Panc1 (cell line): ENCODE data around the gene NUBP1. TPM values are rescaled to one million over a fixed set of nuclear protein-coding genes. Genes with fewer than 3 reads are reported as not detected.
"Not testable (repeated sequence)": the region's sequence is repeated elsewhere in the genome, so short reads cannot be mapped to it uniquely, and the experiment has no call there.

ENCODE experiments used
- ATAC-seq: fragments of 200-7000 bp; cut with Tn5 transposase; 2 replicates; pipeline ENCODE4 v1.9.1; 2020; ENCODE audit warnings: mild to moderate bottlenecking, moderate library complexity
- BruUV-seq: library from RNA; stranded (reverse); fragments of 400-500 nt; replicated peaks from 2 replicates; lab custom pipeline; 2021; lab: Mats Ljungman, UMichigan
- CTCF ChIA-PET: fragments of 300-600 bp; sonication (Branson Sonifier 250); formaldehyde crosslinking; loops from one replicate; lab custom pipeline; 2022; ENCODE audit warnings: antibody characterized with exemption; lab: Charles Lee
- POLR2A ChIA-PET: fragments of 300-600 bp; sonication (Branson Sonifier 250); formaldehyde crosslinking; loops from one replicate; lab custom pipeline; 2022; ENCODE audit warnings: antibody characterized with exemption; lab: Charles Lee
- DNase-seq: peaks from one replicate; pipeline ENCODE4 v3.0.0-alpha.2; 2010; ENCODE audit warnings: low read depth, low spot score
- H3K27ac ChIP-seq: 2 replicates; pipeline ENCODE4 v1.5.1; 2011; ENCODE audit warnings: mild to moderate bottlenecking, low read length, inconsistent platforms
- H3K27me3 ChIP-seq: fragments of 200-500 bp; sonication (Bioruptor generic); 2 replicates; pipeline ENCODE4 v1.6.0; 2014; ENCODE audit warnings: low read length, inconsistent platforms; ENCODE audit not compliant: control insufficient read depth, insufficient read depth
- H3K36me3 ChIP-seq: fragments of 200-500 bp; sonication (Bioruptor generic); 2 replicates; pipeline ENCODE4 v1.5.1; 2014; ENCODE audit warnings: inconsistent platforms, mild to moderate bottlenecking, low read length, moderate library complexity; ENCODE audit not compliant: control insufficient read depth, insufficient read depth
- H3K4me1 ChIP-seq: 2 replicates; pipeline ENCODE4 v1.5.1; 2011; ENCODE audit warnings: inconsistent platforms, mild to moderate bottlenecking, low read length, moderate library complexity; ENCODE audit not compliant: control insufficient read depth, insufficient read depth
- H3K4me3 ChIP-seq, 2 experiments: 2 replicates each; pipeline ENCODE4 v1.5.1; 2011 to 2012; ENCODE audit warnings: low read depth in 2 of 2, low read length in 2 of 2, mild to moderate bottlenecking in 2 of 2, inconsistent platforms in 1 of 2, moderate library complexity in 1 of 2
- H3K9me3 ChIP-seq: fragments of 200-500 bp; sonication (Bioruptor generic); 2 replicates; pipeline ENCODE4 v1.5.1; 2014; ENCODE audit warnings: low read depth, mild to moderate bottlenecking, inconsistent platforms, low read length, moderate library complexity; ENCODE audit not compliant: control insufficient read depth, insufficient read depth
- POLR2AphosphoS5 ChIP-seq: IDR thresholded peaks from 2 replicates; pipeline ENCODE4 v1.6.1; 2012; ENCODE audit warnings: mild to moderate bottlenecking, low read depth, low read length, moderate library complexity
- SIN3A ChIP-seq: IDR thresholded peaks from 2 replicates; pipeline ENCODE4 v1.6.1; 2012; ENCODE audit warnings: low read depth, mild to moderate bottlenecking, low read length, moderate library complexity, borderline replicate concordance; ENCODE audit not compliant: insufficient read depth
- TCF7L2 ChIP-seq: IDR thresholded peaks from 2 replicates; pipeline ENCODE4 v1.6.1; 2011; ENCODE audit warnings: mild to moderate bottlenecking, low read depth, low read length, inconsistent platforms
- in situ Hi-C: cut with HindIII; loops from 2 replicates; pipeline ENCODE4 v1.10.0; 2016; ENCODE audit warnings: low sequenced_read_pairs, low pct_unique_long_range_greater_than_20kb
- intact Hi-C: fragments of 100-400 bp; cut with micrococcal nuclease; formaldehyde crosslinking; loops from one replicate; pipeline ENCODE4 v1.10.0; 2022; ENCODE audit not compliant: unreplicated experiment
- total RNA-seq: library from RNA; stranded (reverse); gene quantifications from one replicate; pipeline ENCODE4 v1.2.1, GENCODE V29; 2021; ENCODE audit not compliant: unreplicated experiment
- TF ChIP-seq, protein P1 (sequence below): fragments of 450-650 bp; IDR thresholded peaks from 2 replicates; pipeline ENCODE4 v1.5.1; 2017; ENCODE audit warnings: mild to moderate bottlenecking
- TF ChIP-seq, protein P2 (sequence below), 2 experiments: IDR thresholded peaks; 2 replicates each; pipeline ENCODE4 v1.6.1; 2011 to 2012; ENCODE audit warnings: low read depth in 2 of 2, control low read depth in 1 of 2, low read length in 1 of 2, mild to moderate bottlenecking in 1 of 2, moderate library complexity in 1 of 2; ENCODE audit not compliant: insufficient read depth in 1 of 2

NUBP1 gene
- total RNA-seq, 1 experiment from 2014 or later = 27.5 TPM

DNA sequence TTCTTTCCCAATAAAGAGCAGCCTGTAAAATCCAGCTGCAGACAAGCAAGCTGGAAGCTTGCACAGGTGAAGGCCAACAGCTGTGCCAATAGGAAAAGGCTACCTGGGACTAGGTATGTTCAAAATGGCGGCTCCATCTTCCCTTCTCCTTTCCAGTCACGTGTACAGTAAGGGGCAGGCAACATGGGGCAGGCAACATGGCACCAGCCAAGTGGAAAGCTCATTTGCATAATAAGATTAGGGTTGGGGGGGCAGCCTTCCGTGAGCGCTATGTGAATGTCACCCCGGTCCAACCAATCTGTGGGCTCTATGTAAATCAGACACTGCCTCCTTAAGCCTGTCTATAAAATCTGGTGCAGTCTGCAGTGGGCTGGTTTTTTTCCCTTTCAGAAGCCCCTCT lies 43.7 kb downstream of the NUBP1 start:
- no TSS peak for BruUV-seq
- ChIA-PET CTCF (no interaction called here), POLR2A (no interaction called here)

DNA sequence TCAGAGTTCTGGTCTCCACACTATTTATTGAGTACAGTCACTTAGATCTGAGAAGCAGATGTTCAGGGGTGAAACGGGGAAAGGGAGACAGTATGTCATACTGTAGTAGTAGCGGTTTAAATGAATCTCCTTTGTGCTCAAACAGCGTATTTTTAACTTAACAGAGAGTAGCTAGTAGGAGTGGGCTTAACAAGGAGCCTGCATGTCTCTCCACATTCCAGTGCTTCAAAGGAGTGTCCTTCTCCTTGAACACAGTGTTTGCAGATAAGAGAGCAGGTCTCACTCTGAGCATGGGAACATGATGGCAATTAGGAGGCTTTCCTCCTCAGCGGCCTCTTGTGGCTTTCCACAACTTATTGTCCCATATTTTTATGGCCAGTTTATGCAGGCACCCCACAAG lies 45.0 kb downstream of the NUBP1 start:
- H3K27ac ChIP-seq, H3K4me3 ChIP-seq, intact Hi-C loops, H3K27me3 ChIP-seq, in situ Hi-C loops, DNase-seq, H3K9me3 ChIP-seq, H3K36me3 ChIP-seq, H3K4me1 ChIP-seq, POLR2A ChIA-PET, BruUV-seq, ATAC-seq: not testable (repeated sequence)
- CTCF ChIA-PET = interaction anchor here (0.6 kb wide), 1 partner anchor 864 kb away, joined by 4 read pairs; no protein-coding TSS in a partner anchor

More for the DNA sequence above, 43.7 kb downstream of the NUBP1 start:
- Histone ChIP-seq H3K9me3 (no peaks in the 10 kb centered on the region), H3K4me1 (no peaks in the 10 kb centered on the region), H3K36me3 (no peaks in the 10 kb centered on the region), H3K4me3 (no peak overlapping the region), H3K27ac (no peak overlapping the region), H3K27me3 (peaks cover 2% of the 10 kb centered on the region)
- no peak for TF ChIP-seq POLR2AphosphoS5
- TF ChIP-seq, protein P1, sequence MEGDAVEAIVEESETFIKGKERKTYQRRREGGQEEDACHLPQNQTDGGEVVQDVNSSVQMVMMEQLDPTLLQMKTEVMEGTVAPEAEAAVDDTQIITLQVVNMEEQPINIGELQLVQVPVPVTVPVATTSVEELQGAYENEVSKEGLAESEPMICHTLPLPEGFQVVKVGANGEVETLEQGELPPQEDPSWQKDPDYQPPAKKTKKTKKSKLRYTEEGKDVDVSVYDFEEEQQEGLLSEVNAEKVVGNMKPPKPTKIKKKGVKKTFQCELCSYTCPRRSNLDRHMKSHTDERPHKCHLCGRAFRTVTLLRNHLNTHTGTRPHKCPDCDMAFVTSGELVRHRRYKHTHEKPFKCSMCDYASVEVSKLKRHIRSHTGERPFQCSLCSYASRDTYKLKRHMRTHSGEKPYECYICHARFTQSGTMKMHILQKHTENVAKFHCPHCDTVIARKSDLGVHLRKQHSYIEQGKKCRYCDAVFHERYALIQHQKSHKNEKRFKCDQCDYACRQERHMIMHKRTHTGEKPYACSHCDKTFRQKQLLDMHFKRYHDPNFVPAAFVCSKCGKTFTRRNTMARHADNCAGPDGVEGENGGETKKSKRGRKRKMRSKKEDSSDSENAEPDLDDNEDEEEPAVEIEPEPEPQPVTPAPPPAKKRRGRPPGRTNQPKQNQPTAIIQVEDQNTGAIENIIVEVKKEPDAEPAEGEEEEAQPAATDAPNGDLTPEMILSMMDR = no peak
- TF ChIP-seq TCF7L2 = no peak
- no peak for TF ChIP-seq SIN3A
- TF ChIP-seq, protein P2, sequence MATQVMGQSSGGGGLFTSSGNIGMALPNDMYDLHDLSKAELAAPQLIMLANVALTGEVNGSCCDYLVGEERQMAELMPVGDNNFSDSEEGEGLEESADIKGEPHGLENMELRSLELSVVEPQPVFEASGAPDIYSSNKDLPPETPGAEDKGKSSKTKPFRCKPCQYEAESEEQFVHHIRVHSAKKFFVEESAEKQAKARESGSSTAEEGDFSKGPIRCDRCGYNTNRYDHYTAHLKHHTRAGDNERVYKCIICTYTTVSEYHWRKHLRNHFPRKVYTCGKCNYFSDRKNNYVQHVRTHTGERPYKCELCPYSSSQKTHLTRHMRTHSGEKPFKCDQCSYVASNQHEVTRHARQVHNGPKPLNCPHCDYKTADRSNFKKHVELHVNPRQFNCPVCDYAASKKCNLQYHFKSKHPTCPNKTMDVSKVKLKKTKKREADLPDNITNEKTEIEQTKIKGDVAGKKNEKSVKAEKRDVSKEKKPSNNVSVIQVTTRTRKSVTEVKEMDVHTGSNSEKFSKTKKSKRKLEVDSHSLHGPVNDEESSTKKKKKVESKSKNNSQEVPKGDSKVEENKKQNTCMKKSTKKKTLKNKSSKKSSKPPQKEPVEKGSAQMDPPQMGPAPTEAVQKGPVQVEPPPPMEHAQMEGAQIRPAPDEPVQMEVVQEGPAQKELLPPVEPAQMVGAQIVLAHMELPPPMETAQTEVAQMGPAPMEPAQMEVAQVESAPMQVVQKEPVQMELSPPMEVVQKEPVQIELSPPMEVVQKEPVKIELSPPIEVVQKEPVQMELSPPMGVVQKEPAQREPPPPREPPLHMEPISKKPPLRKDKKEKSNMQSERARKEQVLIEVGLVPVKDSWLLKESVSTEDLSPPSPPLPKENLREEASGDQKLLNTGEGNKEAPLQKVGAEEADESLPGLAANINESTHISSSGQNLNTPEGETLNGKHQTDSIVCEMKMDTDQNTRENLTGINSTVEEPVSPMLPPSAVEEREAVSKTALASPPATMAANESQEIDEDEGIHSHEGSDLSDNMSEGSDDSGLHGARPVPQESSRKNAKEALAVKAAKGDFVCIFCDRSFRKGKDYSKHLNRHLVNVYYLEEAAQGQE (IDR thresholded peaks at IDR 0.05; ENCODE audit: insufficient read depth in 1 of 2, low read depth in 2 of 2, low read length in 1 of 2) = no peak
- ATAC-seq = no peak
- in situ Hi-C loops = no loop called here
- intact Hi-C loops = no loop called here
- no peak for DNase-seq

DNA sequence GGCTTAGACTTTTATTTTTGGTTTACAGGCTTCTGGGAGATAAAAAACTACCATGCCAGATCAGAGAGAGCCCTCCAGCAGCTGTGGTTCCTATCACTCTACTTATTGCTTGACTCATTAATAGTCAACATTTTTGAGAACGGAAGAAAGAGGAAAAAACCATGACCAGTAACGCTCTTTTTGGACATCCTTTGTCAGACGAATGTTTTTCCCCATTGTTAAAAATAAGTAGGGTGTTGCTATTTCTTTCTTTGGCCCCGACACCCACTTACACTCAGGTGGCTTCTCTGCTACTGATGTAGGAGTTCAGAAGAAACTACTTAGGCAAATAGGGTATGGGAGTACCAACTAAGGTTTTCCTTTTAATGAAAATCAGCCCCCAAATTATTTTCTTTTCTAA lies 47.4 kb downstream of the NUBP1 start:
- POLR2A ChIA-PET = no interaction called here
- TF ChIP-seq TCF7L2 (no peak), SIN3A (no peak), POLR2AphosphoS5 (no peak)
- TF ChIP-seq, protein P2 (IDR thresholded peaks at IDR 0.05; ENCODE audit: insufficient read depth in 1 of 2, low read depth in 2 of 2, low read length in 1 of 2) = no peak
- TF ChIP-seq, protein P1 = no peak
- ATAC-seq (no peak), DNase-seq (no peak)
- in situ Hi-C loops (no loop called here), intact Hi-C loops (no loop called here)
- no peaks in the 10 kb centered on the region for H3K36me3 ChIP-seq
- H3K27ac ChIP-seq = no peak overlapping the region
- no peaks in the 10 kb centered on the region for H3K9me3 ChIP-seq
- no peaks in the 10 kb centered on the region for H3K4me1 ChIP-seq
- H3K4me3 ChIP-seq = no peak overlapping the region
- CTCF ChIA-PET = no interaction called here
- peaks cover 2% of the 10 kb centered on the region for H3K27me3 ChIP-seq
- no TSS peak for BruUV-seq
